DMS53 (cell line): Measurements from ENCODE around the gene SLC6A20.

Source experiments
- DNase-seq: peaks from one replicate; lab custom pipeline; 2025; lab: John Stamatoyannopoulos, UW

The SLC6A20 gene

GRCh38 chr3:45795882-45796765 is at the start of gene SLC6A20:
TSS of gene SLC6A20 (minus strand) at chr3:45796536. CDS start at chr3:45796419, 117 bp downstream.
- DNase-seq: peak; percentile 33

- no peak for DNase-seq
Measured at GRCh38 chr3:45844616-45845015, 48.3 kb upstream of the SLC6A20 start.

GRCh38 chr3:45842851-45843625 is 46.7 kb upstream of the SLC6A20 start:
- DNase-seq: no peak

- DNase-seq: peak; percentile 92
Measured at GRCh38 chr3:45841757-45842491, 45.6 kb upstream of the SLC6A20 start, which contains the start of gene LZTFL1. TSS of gene LZTFL1 (minus strand) at chr3:45842119. CDS start at chr3:45841991, 128 bp downstream.

- DNase-seq: peak; percentile 34
Measured at GRCh38 chr3:45841420-45841756, 45.1 kb upstream of the SLC6A20 start.

- DNase-seq: no peak
Measured at GRCh38 chr3:45838466-45838865, 42.1 kb upstream of the SLC6A20 start.

GRCh38 chr3:45832699-45833098 is 36.4 kb upstream of the SLC6A20 start:
- DNase-seq: peak; percentile 33

- DNase-seq: no peak
Measured at GRCh38 chr3:45830121-45830520, 33.8 kb upstream of the SLC6A20 start.

GRCh38 chr3:45826908-45827307 is 30.6 kb upstream of the SLC6A20 start:
- DNase-seq: no peak

- DNase-seq: no peak
Measured at GRCh38 chr3:45826321-45826720, 30.0 kb upstream of the SLC6A20 start.

GRCh38 chr3:45821127-45821526 is 24.8 kb upstream of the SLC6A20 start:
- no peak for DNase-seq

GRCh38 chr3:45819543-45819942 is 23.2 kb upstream of the SLC6A20 start:
- no peak for DNase-seq

- peak; percentile 83 for DNase-seq
Measured at GRCh38 chr3:45817831-45818522, 21.6 kb upstream of the SLC6A20 start.

- DNase-seq: no peak
Measured at GRCh38 chr3:45816544-45816943, 20.2 kb upstream of the SLC6A20 start.

GRCh38 chr3:45814322-45814721 is 18.0 kb upstream of the SLC6A20 start:
- DNase-seq: no peak

- peak; percentile 41 for DNase-seq
Measured at GRCh38 chr3:45807681-45808540, 11.6 kb upstream of the SLC6A20 start.

GRCh38 chr3:45807133-45807532 is 10.8 kb upstream of the SLC6A20 start:
- no peak for DNase-seq

GRCh38 chr3:45806072-45806471 is 9.7 kb upstream of the SLC6A20 start:
- peak; percentile 6 for DNase-seq

GRCh38 chr3:45803252-45803935 is 7.1 kb upstream of the SLC6A20 start:
- no peak for DNase-seq

GRCh38 chr3:45802146-45802545 is 5.8 kb upstream of the SLC6A20 start:
- DNase-seq: no peak
